ENCODE results near the gene RAN. TPM values are rescaled to one million over a fixed set of nuclear protein-coding genes. Genes with fewer than 3 reads are reported as not detected.

The RAN gene
- total and polyA plus RNA-seq, 2 experiments from 2014 or later = 260 to 785 TPM

GRCh38 chr12:130911933-130912332 lies 40.1 kb downstream of the RAN start:
- H3K9me3 ChIP-seq (ENCODE audit: low read depth) = no peaks in the 10 kb centered on the region
- H3K27ac ChIP-seq = no peak overlapping the region
- no peak overlapping the region for H3K4me3 ChIP-seq
- no peaks in the 10 kb centered on the region for H3K4me1 ChIP-seq (ENCODE audit: low read depth)
- TF ChIP-seq, protein P1, sequence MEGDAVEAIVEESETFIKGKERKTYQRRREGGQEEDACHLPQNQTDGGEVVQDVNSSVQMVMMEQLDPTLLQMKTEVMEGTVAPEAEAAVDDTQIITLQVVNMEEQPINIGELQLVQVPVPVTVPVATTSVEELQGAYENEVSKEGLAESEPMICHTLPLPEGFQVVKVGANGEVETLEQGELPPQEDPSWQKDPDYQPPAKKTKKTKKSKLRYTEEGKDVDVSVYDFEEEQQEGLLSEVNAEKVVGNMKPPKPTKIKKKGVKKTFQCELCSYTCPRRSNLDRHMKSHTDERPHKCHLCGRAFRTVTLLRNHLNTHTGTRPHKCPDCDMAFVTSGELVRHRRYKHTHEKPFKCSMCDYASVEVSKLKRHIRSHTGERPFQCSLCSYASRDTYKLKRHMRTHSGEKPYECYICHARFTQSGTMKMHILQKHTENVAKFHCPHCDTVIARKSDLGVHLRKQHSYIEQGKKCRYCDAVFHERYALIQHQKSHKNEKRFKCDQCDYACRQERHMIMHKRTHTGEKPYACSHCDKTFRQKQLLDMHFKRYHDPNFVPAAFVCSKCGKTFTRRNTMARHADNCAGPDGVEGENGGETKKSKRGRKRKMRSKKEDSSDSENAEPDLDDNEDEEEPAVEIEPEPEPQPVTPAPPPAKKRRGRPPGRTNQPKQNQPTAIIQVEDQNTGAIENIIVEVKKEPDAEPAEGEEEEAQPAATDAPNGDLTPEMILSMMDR (IDR thresholded peaks at IDR 0.05; ENCODE audit: low read depth, low read length) = no peak
- DNase-seq (ENCODE audit: low read depth in 1 of 2, low spot score in 1 of 2) = no peak
- H3K36me3 ChIP-seq = no peaks in the 10 kb centered on the region
- H3K27me3 ChIP-seq = no peaks in the 10 kb centered on the region

DNA sequence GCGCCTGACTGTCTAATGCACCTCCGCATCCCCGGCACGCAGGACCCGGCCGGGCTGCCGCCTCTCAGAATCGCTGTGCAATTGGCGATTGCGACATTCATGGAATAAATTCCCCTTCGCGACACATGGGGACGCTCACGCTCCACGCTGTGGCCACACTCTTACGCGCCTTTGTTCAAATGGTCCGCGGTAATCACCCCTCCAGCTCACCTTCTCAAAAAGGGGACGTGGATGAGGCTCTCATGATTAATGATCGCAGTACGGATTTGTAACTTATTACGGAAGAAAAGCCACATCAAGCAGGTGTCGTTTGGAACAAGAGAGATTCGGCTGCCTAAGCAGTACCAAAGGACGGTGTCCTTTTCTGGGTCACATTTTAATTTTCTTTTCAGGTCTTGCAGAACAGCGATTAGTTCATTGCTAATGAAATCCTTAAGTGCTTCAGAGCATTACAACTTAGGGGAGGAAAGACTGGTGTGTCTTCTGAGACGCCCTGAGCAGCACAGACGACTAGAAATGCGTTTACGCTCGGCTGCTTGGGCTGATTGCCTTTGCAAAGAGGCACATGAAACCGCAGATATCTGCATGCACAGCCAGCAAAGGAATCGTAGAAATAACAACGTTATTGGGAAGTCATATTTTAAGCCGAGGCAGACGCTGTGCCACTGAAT lies 44.5 kb downstream of the RAN start:
- Histone ChIP-seq H3K4me1 (ENCODE audit: low read depth) (no peaks in the 10 kb centered on the region), H3K27ac (no peak overlapping the region), H3K36me3 (no peaks in the 10 kb centered on the region), H3K27me3 (no peaks in the 10 kb centered on the region), H3K4me3 (no peak overlapping the region), H3K9me3 (ENCODE audit: low read depth) (no peaks in the 10 kb centered on the region)
- DNase-seq (ENCODE audit: low read depth in 1 of 2, low spot score in 1 of 2) = peak; percentile 71 to 82
- TF ChIP-seq, protein P1 (IDR thresholded peaks at IDR 0.05; ENCODE audit: low read depth, low read length) = peak; percentile 91

DNA sequence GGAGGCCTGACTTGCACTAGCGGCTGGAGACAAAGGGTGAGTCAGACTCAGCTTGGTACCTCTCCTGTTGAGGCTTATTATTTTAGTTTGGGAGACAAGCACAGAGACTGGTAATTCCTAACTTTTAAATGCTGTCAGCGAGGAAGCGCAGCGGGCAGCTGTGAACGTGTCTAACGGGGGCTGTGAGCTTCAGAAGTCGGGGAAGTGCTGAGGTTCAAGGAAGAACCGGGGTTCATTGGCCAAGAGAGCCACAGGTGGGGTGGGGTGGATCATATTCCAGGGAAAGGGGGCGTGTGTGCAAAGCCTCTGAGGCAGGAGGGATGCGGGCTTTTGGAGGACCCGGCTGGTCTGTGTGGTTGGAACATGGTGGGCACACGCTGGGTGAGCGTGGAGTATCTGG lies 45.7 kb downstream of the RAN start:
- H3K4me1 ChIP-seq (ENCODE audit: low read depth) = no peaks in the 10 kb centered on the region
- no peaks in the 10 kb centered on the region for H3K36me3 ChIP-seq
- H3K4me3 ChIP-seq = no peak overlapping the region
- no peak overlapping the region for H3K27ac ChIP-seq
- H3K9me3 ChIP-seq (ENCODE audit: low read depth) = no peaks in the 10 kb centered on the region
- TF ChIP-seq, protein P1 (IDR thresholded peaks at IDR 0.05; ENCODE audit: low read depth, low read length) = no peak
- no peak for DNase-seq (ENCODE audit: low read depth in 1 of 2, low spot score in 1 of 2)
- no peaks in the 10 kb centered on the region for H3K27me3 ChIP-seq

DNA sequence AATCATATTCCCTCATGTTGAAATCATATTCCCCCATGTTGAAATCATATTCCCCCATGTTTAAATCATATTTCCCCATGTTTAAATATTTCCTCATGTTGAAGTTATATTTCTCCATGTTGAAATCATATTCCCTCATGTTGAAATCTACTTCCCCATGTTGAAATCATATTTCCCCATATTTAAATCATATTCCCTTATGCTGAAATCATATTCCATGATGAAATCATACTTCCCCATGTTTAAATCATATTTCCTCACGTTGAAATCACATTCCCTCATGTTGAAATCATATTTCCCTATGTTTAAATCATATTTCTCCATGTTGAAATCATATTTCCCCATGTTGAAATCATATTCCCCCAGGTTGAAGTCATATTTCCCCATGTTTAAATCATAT lies 47.2 kb downstream of the RAN start:
- TF ChIP-seq, protein P1 (IDR thresholded peaks at IDR 0.05; ENCODE audit: low read depth, low read length) = no peak
- Histone ChIP-seq H3K36me3 (no peaks in the 10 kb centered on the region), H3K4me1 (ENCODE audit: low read depth) (no peaks in the 10 kb centered on the region), H3K9me3 (ENCODE audit: low read depth) (no peaks in the 10 kb centered on the region), H3K4me3 (no peak overlapping the region), H3K27ac (no peak overlapping the region), H3K27me3 (no peaks in the 10 kb centered on the region)
- no peak for DNase-seq (ENCODE audit: low read depth in 1 of 2, low spot score in 1 of 2)

DNA sequence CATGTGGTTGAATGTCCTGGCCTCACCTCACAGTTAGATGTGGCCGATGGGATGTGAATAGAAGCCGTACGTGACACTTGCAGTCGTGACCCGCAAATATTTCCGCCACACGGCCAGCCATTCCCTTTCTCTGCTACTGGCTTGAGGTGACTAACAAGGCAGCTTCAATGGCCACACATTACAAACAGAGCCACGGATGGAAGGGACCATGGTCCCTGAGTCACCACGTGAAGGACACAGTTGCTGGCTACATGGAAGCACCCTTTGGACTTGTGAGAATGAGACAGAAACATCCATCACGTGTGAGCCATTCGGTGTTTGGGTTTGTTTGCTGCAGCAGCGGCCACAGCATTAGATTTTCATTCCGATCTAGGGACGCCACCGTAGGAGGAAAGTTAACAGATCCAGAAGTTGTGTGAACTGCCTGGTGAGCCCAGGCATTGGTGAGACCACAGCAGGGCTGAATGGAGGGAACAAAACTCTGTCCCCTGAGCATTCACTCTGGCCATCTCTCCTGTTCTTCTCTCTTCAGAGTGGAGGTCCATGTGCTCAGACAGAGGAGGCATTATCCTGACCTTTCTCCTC lies 48.3 kb downstream of the RAN start:
- DNase-seq (ENCODE audit: low read depth in 1 of 2, low spot score in 1 of 2) = no peak
- H3K9me3 ChIP-seq (ENCODE audit: low read depth) = no peaks in the 10 kb centered on the region
- H3K4me3 ChIP-seq = no peak overlapping the region
- no peaks in the 10 kb centered on the region for H3K4me1 ChIP-seq (ENCODE audit: low read depth)
- H3K36me3 ChIP-seq = no peaks in the 10 kb centered on the region
- TF ChIP-seq, protein P1 (IDR thresholded peaks at IDR 0.05; ENCODE audit: low read depth, low read length) = no peak
- no peak overlapping the region for H3K27ac ChIP-seq
- no peaks in the 10 kb centered on the region for H3K27me3 ChIP-seq

Measured in cardiac muscle cell (in vitro differentiated cells and primary cell).